GM19193 (cell line): Measurements from ENCODE around the gene CREB5.

Experiments used
- POLR2A ChIP-seq: IDR thresholded peaks from 4 replicates; pipeline ENCODE4 v1.6.1; 2011; ENCODE audit not compliant: insufficient read depth, insufficient read length; ENCODE audit errors: extremely low read depth

Gene CREB5

DNA sequence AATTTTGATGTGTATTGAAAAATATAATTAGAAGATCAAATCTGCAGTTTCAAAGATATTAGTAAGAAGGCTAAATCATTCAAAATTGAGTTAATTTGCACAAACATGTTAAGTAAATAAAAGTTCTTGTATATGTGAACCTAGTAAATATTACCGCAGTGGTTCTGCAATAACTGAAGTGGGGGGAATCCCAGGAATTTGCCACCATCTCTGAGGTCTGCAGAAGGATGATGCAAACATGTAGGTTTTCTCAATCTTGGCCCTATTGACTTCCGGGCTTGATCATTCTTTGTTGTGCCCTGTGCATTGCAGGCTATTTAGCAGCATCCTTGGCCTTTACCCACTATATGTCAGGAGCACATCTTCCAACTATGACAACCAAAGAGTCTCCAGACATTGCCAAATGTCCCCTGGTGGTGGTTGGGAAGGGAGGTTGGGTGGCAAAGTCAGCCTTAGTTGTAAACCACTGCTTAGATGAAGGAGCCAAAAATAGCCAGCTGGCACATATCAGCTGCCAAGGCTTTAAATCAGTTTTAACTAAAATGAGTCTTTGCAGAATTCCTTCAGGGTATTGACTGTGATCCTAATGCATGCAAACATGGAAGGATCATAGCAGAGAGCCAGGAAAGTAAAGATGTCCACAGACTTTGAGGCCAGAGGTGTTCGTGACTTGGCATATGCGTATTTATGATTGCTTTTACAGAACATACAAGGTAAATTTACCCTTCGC is 399.5 kb downstream of the CREB5 start:
- TF ChIP-seq POLR2A = no peak

DNA sequence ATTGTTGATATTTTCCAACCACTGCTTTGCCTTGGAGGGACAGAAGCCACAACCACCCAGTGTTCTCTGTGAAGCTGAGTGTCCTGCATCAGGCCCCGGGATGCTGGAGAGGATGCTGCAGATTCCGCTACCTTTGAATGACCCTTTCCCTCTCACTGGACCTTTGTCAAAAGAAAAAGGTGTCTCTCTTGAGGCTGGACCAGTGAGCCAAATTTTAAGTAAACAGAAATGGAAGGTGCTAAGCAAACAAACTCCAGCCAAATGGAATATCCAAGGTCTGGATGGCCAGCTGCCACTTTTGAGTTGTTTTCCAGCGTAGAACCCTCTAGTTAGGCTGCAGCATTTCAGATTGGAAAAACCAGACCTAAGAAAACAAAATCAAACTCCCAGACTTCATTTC is 400.3 kb downstream of the CREB5 start:
- no peak for TF ChIP-seq POLR2A

DNA sequence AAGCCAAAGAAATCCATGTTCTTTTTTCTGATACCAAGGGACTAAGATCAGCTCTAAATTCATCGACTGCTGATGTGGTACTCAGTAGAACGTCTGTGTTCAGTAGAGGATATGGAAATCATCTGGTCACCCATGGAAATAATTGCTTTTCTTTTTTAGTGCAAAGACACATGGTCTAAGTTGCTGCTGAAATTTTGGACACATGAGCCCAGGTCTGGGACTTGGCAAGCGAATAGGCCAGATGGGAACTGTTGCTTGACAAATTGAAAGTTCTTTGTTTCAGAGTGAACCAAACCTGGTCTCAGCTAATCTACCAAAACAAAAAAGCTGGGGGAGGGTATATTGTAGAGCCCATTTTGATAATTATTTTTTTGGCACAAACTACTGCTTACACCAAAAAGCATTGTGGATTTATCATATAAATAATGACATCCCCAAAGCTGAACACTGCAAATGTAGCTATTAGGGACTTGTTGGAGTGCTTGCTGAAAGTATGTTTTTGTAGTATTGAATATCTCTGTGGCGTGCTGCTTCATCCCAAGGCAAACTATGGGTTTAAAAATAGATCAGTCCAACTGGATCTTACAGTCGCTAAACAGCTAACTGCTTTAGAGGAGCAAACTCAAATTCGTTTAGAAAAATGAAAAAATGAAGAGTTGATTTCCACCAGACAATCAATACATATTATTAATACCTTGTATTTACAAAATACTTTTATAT is 401.1 kb downstream of the CREB5 start:
- TF ChIP-seq POLR2A = no peak

GRCh38 chr7:28815369-28815927 is 403.1 kb downstream of the CREB5 start:
- no peak for TF ChIP-seq POLR2A

DNA sequence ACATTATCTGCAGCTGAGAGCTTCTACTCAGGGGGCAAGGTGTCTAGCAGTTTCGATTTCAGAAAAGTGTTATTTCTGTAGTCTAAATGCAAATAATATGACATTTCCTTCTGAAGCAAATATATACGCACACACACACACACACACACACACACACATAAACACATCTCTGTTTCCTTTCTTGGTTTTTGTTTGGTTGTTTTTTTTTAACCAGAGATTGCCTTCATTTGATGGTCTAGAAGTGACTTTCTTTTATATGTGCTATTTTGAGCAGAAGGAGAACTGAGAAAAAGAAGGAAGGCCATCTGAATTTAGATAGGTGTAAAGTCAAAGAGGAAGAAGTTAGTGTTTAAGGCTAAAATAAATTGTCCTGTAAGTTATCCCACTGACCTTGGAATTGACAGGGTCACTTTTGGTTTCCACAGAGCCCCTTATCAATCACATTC is 403.6 kb downstream of the CREB5 start:
- no peak for TF ChIP-seq POLR2A

DNA sequence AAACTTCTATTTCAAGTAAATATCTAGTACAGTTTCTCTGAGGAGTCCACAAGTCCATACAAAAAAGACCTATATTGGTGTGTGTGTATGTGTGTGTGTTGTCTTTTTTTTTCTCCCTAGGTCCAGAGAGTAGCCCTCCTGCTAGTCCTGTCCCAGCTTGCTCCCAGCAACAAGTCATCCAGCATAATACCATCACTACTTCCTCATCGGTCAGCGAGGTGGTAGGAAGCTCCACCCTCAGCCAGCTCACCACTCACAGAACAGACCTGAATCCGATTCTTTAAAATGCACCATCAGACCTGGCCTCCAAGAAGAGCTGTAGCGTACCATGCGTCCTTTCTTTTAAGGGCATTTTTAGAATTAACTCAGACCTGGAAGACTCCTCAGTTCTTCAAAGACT is 406.7 kb downstream of the CREB5 start:
- TF ChIP-seq POLR2A = no peak

- no peak for TF ChIP-seq POLR2A
Measured at GRCh38 chr7:28823582-28823981, 411.3 kb downstream of the CREB5 start.

- TF ChIP-seq POLR2A = no peak
Measured at GRCh38 chr7:28830846-28831245, 418.5 kb downstream of the CREB5 start.

DNA sequence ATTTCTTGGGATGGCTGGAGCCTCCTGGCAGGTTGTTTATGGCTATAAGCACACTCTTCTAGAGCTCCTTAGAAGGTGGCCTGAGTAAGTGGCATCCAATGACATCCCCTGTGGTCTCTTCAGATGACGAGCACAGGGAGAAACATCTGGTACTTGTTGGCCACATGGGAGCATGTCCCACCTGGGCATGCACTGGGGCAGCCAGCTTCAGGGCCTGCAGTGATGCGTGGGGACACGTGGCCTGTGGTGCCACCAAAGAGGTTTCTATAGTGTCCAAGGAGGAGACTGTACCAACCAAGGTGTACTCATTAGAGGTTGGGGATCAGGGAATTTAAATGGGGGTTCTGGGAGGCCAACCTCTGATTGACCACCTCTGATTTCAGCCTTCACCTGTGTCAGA is 420.4 kb downstream of the CREB5 start:
- TF ChIP-seq POLR2A = no peak

DNA sequence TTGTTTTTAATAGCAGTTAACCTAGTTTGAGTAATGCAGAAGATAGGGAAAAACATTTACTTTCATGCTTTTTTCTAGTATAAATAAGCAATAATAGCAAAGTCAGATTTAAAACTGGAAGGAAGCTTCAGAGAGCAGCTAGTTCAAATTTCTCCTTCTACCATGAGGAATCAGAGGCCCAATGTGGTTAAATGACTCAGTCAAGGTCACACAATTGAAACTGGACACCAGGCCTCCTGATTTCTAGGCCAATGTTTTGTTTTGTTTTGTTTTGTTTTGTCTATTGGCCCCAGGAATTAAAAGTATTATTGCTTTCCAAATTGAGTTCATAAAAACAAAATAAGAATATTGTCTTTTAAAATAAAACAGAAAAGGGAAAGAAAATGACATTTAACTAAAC is 423.5 kb downstream of the CREB5 start:
- no peak for TF ChIP-seq POLR2A

- TF ChIP-seq POLR2A = no peak
Measured at GRCh38 chr7:28836716-28837115, 424.4 kb downstream of the CREB5 start.

DNA sequence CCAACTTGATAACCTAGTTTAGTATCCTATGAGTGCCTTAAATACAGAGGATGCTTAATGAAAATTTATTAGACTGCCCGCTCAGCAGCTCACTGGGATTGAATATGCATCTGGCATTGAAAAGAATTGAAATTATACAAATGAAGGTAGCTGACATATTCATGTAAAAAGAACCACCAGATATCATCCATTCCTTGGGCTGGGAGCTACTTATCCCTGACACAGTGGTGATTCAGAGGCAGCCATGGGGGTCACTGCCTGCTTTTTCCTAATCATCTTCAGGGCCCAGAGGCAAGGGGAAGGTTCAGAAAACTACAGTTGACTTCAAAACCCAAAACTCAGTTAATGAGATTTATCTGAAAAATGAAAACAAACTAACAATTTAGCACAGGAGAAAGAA is 424.9 kb downstream of the CREB5 start:
- TF ChIP-seq POLR2A = no peak

DNA sequence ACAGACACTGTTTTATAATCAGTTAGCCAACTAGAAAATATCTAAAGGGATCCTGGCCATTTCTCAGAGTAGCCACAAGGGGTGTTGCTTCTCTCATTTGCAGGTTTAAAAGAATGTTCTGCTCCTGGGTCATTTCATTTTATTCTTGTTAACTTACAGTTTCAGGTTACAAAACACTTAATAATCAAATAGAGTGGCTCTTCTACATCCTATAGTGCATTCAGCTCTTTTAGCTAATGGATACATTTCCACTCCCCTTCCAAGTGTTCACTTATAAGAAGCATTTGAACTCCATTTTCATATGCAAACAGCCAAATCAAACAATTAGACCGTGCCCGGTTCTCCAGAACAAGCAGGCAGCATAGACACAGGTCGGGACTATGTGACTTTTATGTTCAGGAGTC is 428.3 kb downstream of the CREB5 start:
- no peak for TF ChIP-seq POLR2A

DNA sequence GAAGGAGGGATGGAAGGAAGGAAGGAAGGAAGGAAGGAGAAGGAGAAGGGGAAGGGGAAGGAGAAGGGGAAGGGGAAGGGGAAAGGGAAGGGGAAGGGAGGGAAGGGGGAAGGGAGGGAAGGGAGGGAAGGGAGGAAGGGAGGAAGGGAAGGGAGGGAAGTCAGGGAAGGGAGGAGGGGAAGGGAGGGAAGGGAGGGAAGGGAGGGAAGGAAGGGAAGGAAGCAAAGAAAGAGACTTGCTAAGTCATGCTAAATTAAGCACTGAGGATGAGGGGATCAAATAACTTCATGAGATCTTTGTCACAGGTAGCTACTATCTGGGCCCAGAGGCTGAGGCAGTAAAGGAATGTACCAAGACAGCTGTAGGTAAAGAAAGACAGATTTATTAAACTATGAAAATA is 429.4 kb downstream of the CREB5 start:
- no peak for TF ChIP-seq POLR2A

GRCh38 chr7:28842769-28843295 is 430.5 kb downstream of the CREB5 start:
- TF ChIP-seq POLR2A = no peak

GRCh38 chr7:28845106-28845505 is 432.8 kb downstream of the CREB5 start:
- no peak for TF ChIP-seq POLR2A
